K562 (cell line): ENCODE measurements around the gene SERTAD2. TPM values are rescaled to one million over a fixed set of nuclear protein-coding genes. Genes with fewer than 3 reads are reported as not detected.

Experiments used
- ATF1 ChIP-seq, 2 experiments: fragments of 450-650 bp in 1 of 2; IDR thresholded peaks; 2 replicates each; pipeline ENCODE4 v1.6.1; 2016; ENCODE audit warnings: missing compliant biosample characterization in 1 of 2, missing genetic modification characterization in 1 of 2
- ELF4 ChIP-seq: fragments of 450-650 bp; formaldehyde crosslinking; IDR thresholded peaks from 2 replicates; pipeline ENCODE4 v1.4.0; 2022; ENCODE audit warnings: missing genetic modification characterization
- ETV1 ChIP-seq: fragments of 450-650 bp; conservative IDR thresholded peaks from 2 replicates; pipeline ENCODE4 v1.6.1; 2016; ENCODE audit warnings: missing genetic modification characterization, control low read depth, low read depth, missing compliant biosample characterization
- HDAC8 ChIP-seq: fragments of 450-650 bp; IDR thresholded peaks from 2 replicates; pipeline ENCODE4 v1.6.1; 2016; ENCODE audit warnings: mild to moderate bottlenecking, missing genetic modification characterization, moderate library complexity, missing compliant biosample characterization
- KDM5B ChIP-seq: fragments of 200-600 bp; sonication (generic); IDR thresholded peaks from 2 replicates; pipeline ENCODE4 v1.6.1; 2012; ENCODE audit warnings: low read depth, mild to moderate bottlenecking, moderate library complexity, low read length, control low read depth, inconsistent platforms; ENCODE audit not compliant: insufficient replicate concordance
- KLF16 ChIP-seq: IDR thresholded peaks from 2 replicates; pipeline ENCODE4 v1.6.1; 2016; ENCODE audit warnings: antibody characterized with exemption
- NCOA2 ChIP-seq, 2 experiments: fragments of 450-650 bp; IDR thresholded peaks; 2 replicates each; pipeline ENCODE4 v1.6.1; 2018; ENCODE audit warnings: mild to moderate bottlenecking in 2 of 2, moderate library complexity in 1 of 2; ENCODE audit not compliant: partially characterized antibody in 2 of 2
- ZBTB11 ChIP-seq, 3 experiments: fragments of 200-800 bp in 1 of 3; fragments of 250-450 bp in 1 of 3; fragments of 450-650 bp in 1 of 3; sonication (Bioruptor Pico) in 1 of 3; sonication (Bioruptor generic) in 1 of 3; formaldehyde crosslinking in 1 of 3; IDR thresholded peaks; 2 replicates each; pipeline versions ENCODE4 v1.6.1 to v1.8.0; 2016 to 2022; ENCODE audit warnings: mild to moderate bottlenecking in 2 of 3, missing genetic modification characterization in 2 of 3, missing compliant biosample characterization in 1 of 3, moderate library complexity in 1 of 3
- ZBTB12 ChIP-seq: fragments of 250-450 bp; sonication (Bioruptor Pico); IDR thresholded peaks from 2 replicates; pipeline ENCODE4 v1.4.0; 2020
- ZBTB8A ChIP-seq: fragments of 450-650 bp; IDR thresholded peaks from 2 replicates; pipeline ENCODE4 v1.6.1; 2018; ENCODE audit warnings: mild to moderate bottlenecking, moderate library complexity; ENCODE audit not compliant: partially characterized antibody
- ZNF395 ChIP-seq: fragments of 200-800 bp; sonication (Bioruptor generic); IDR thresholded peaks from 2 replicates; pipeline ENCODE4 v1.6.1; 2017; ENCODE audit warnings: missing genetic modification characterization, missing compliant biosample characterization
- ZNF444 ChIP-seq: fragments of 250-450 bp; sonication (Bioruptor Pico); IDR thresholded peaks from 2 replicates; pipeline ENCODE4 v1.4.0; 2020; ENCODE audit warnings: mild to moderate bottlenecking, moderate library complexity
- ZNF609 ChIP-seq: sonication (generic); formaldehyde crosslinking; IDR thresholded peaks from 2 replicates; pipeline ENCODE4 v1.8.1; 2023; ENCODE audit warnings: missing genetic modification reagents, mild to moderate bottlenecking, borderline replicate concordance
- polyA plus RNA-seq, 8 experiments: library from polyadenylated mRNA; depleted of rRNA in 4 of 8; stranded (reverse) in 5 of 8; unstranded in 3 of 8; fragments of >200 nt; fragmentation: Nextera tagmentation in 2 of 8; fragmentation: Illumina TruSeq in 1 of 8; extraction: Ambion mirVana in 2 of 8; extraction: Trizol in 1 of 8; gene quantifications; 2 replicates each; pipeline versions ENCODE4 v1.2.1 to v1.2.3, GENCODE V29; 2011 to 2014; ENCODE audit warnings: inconsistent platforms in 1 of 8, missing spikeins in 1 of 8
- total RNA-seq, 7 experiments: library from RNA; depleted of rRNA in 6 of 7; stranded (reverse); fragments of >200 nt in 6 of 7; fragmentation: Illumina TruSeq in 2 of 7; extraction: Trizol in 2 of 7; gene quantifications; 2 replicates each; pipeline versions ENCODE4 v1.2.1 to v1.2.3, GENCODE V29; 2011 to 2021; ENCODE audit warnings: low replicate concordance in 1 of 7

SERTAD2 gene
- total and polyA plus RNA-seq, 9 of the 15 experiments (the other 6 are each of a cell fraction or from before 2014, with no cell fraction given) = 3.0 to 12.5 (median 6.1) TPM

- no peak for TF ChIP-seq ZNF609 (CRISPR knock-in tag)
- peak; percentile 45 for TF ChIP-seq KDM5B
- TF ChIP-seq ZNF444 = no peak
- no peak for TF ChIP-seq ELF4 (CRISPR knock-in tag)
- TF ChIP-seq HDAC8 (tag) = no peak
- TF ChIP-seq KLF16 = no peak
- no peak for TF ChIP-seq NCOA2 (IDR thresholded peaks at IDR 0.05; ENCODE audit: partially characterized antibody in 2 of 2)
- no peak for TF ChIP-seq ZBTB12
- TF ChIP-seq ATF1 (CRISPR knock-in tag; IDR thresholded peaks at IDR 0.05) = no peak
- peak; percentile 71 for TF ChIP-seq ATF1 (tag; IDR thresholded peaks at IDR 0.05)
- TF ChIP-seq ZBTB8A = no peak
- TF ChIP-seq ZBTB11 (CRISPR knock-in tag; IDR thresholded peaks at IDR 0.05) = peak in 1 of 3 experiments; percentile 62; a peak in 2 of 6 replicates
- TF ChIP-seq ETV1 (tag) = no peak
- peak; percentile 57; the same call in 1 of the 2 replicates for TF ChIP-seq ZNF395 (CRISPR knock-in tag)
These were observed 47.0 kb downstream of the SERTAD2 start (continued) for GRCh38 chr2:64606479-64607363.
